CD4-positive, alpha-beta memory T cell (primary cell): ENCODE data around the gene KRT33B. TPM values are rescaled to one million over a fixed set of nuclear protein-coding genes. Genes with fewer than 3 reads are reported as not detected.
A peak's percentile ranks its signal among the peaks of the same experiment; 100 is the strongest.

Experiments used
- CTCF ChIA-PET: fragments of 350-600 bp; sonication (Branson Sonifier 250); formaldehyde crosslinking; loops from one replicate; lab custom pipeline; 2021; ENCODE audit warnings: inconsistent platforms; ENCODE audit not compliant: partially characterized antibody; lab: Charles Lee
- POLR2A ChIA-PET: fragments of 350-600 bp; sonication (Branson Sonifier 250); formaldehyde crosslinking; loops from one replicate; lab custom pipeline; 2021; ENCODE audit not compliant: partially characterized antibody; lab: Charles Lee
- DNase-seq, 5 donors: peaks; one replicate each; pipeline versions ENCODE4 v3.0.0 to v3.0.0-alpha.2; 2020 to 2022; ENCODE audit warnings: mixed read lengths in 1 of 5
- H3K27ac ChIP-seq: one replicate; pipeline ENCODE4 v1.7.0; 2013; ENCODE audit warnings: low read depth, low read length
- H3K27me3 ChIP-seq: 2 replicates; pipeline ENCODE4 v1.7.0; 2013; ENCODE audit warnings: mild to moderate bottlenecking, low read length, moderate library complexity; ENCODE audit not compliant: insufficient read depth
- H3K36me3 ChIP-seq: 2 replicates; pipeline ENCODE4 v1.7.0; 2013; ENCODE audit warnings: mild to moderate bottlenecking, low read length, moderate library complexity; ENCODE audit not compliant: insufficient read depth
- H3K4me1 ChIP-seq: 2 replicates; pipeline ENCODE4 v1.7.0; 2013; ENCODE audit warnings: mild to moderate bottlenecking, low read length, moderate library complexity; ENCODE audit not compliant: insufficient read depth
- H3K4me3 ChIP-seq, 2 donors: one replicate each; pipeline ENCODE4 v1.7.0; 2013; ENCODE audit warnings: low read length in 2 of 2, mild to moderate bottlenecking in 1 of 2
- H3K9me3 ChIP-seq, 2 donors: one replicate each; pipeline ENCODE4 v1.7.0; 2013; ENCODE audit warnings: low read length in 2 of 2, control low read depth in 1 of 2; ENCODE audit not compliant: control insufficient read depth in 1 of 2
- H3K27ac Mint-ChIP-seq, 7 donors: one replicate each; pipeline ENCODE4 v1.8.0; 2020 to 2021; ENCODE audit warnings: mixed read lengths in 7 of 7, mild to moderate bottlenecking in 6 of 7, inconsistent platforms in 3 of 7, moderate library complexity in 3 of 7
- H3K27me3 Mint-ChIP-seq, 2 donors: one replicate each; pipeline ENCODE4 v1.8.0; 2020 to 2021; ENCODE audit warnings: mixed read lengths in 2 of 2
- H3K36me3 Mint-ChIP-seq, 2 donors: one replicate each; pipeline ENCODE4 v1.8.0; 2020 to 2021; ENCODE audit warnings: mixed read lengths in 2 of 2, inconsistent platforms in 1 of 2, mild to moderate bottlenecking in 1 of 2
- H3K4me1 Mint-ChIP-seq, 4 donors: one replicate each; pipeline ENCODE4 v1.8.0; 2020 to 2021; ENCODE audit warnings: mixed read lengths in 4 of 4, mild to moderate bottlenecking in 1 of 4
- H3K4me3 Mint-ChIP-seq, 8 donors: one replicate each; pipeline ENCODE4 v1.8.0; 2020 to 2021; ENCODE audit warnings: mixed read lengths in 8 of 8, mild to moderate bottlenecking in 7 of 8, moderate library complexity in 6 of 8, inconsistent platforms in 3 of 8
- H3K9me3 Mint-ChIP-seq, 8 donors: one replicate each; pipeline ENCODE4 v1.8.0; 2020 to 2021; ENCODE audit warnings: mixed read lengths in 8 of 8, mild to moderate bottlenecking in 5 of 8, inconsistent platforms in 3 of 8, moderate library complexity in 1 of 8
- intact Hi-C: fragments of 100-400 bp; cut with micrococcal nuclease; formaldehyde crosslinking; loops from one replicate; pipeline ENCODE4 v1.15.1; 2023
- polyA plus RNA-seq, 2 donors: library from polyadenylated mRNA; unstranded; fragments of 300-500 nt; fragmentation: Illumina TruSeq; gene quantifications; one replicate each; pipeline ENCODE4 v1.2.3, GENCODE V29; 2021
- total RNA-seq, 2 experiments: library from RNA; stranded (reverse); gene quantifications; one replicate each; pipeline ENCODE4 v1.2.3, GENCODE V29; 2021

KRT33B gene
- total and polyA plus RNA-seq, 4 experiments from 2014 or later = not detected

DNA sequence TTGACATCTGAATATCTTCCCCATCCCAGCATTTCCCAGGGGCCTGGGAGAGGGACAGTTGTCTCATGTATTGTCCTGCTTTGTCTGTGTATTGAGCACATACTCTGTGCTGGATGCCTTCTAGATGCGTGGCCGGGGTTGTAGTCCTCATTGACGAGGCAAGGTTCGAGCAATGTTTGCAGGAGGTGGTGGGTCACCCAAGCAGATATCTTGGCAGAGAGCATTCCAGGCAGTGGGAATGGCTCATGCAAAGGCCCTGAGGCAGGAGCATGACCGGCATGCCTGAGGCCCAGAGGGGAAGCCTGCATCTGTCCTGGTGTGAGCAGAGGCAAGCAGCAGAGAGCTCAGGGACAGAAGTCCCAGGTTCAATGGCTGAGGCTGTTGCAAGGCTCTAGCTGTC lies 36.5 kb downstream of the KRT33B start:
- H3K36me3 Mint-ChIP-seq = no peaks in the 10 kb centered on the region
- H3K4me1 ChIP-seq = peaks cover 64% of the 10 kb centered on the region
- peaks cover 0 to 1% (median 0%) of the 10 kb centered on the region in 8 donors for H3K9me3 Mint-ChIP-seq
- DNase-seq = no peak
- peak overlapping the region in 2 of 8 donors; percentile 15 to 42 for H3K4me3 Mint-ChIP-seq
- no peak overlapping the region for H3K27ac ChIP-seq
- no peaks in the 10 kb centered on the region for H3K27me3 ChIP-seq
- H3K27me3 Mint-ChIP-seq = no peaks in the 10 kb centered on the region
- H3K4me1 Mint-ChIP-seq = peaks cover 43 to 77% (median 51%) of the 10 kb centered on the region in 4 donors
- ChIA-PET POLR2A (interaction anchor here (0.6 to 1.2 kb wide), 2 partner anchors 8 to 207 kb away, joined by 3 to 4 read pairs; no protein-coding TSS in a partner anchor), CTCF (interaction anchor here (1.6 to 4.5 kb wide), 2 partner anchors 11 to 315 kb away, joined by 4 to 26 read pairs; no protein-coding TSS in a partner anchor)
- no peaks in the 10 kb centered on the region for H3K36me3 ChIP-seq
- H3K9me3 ChIP-seq = no peaks in the 10 kb centered on the region
- H3K27ac Mint-ChIP-seq = peak overlapping the region in 5 of 7 donors; percentile 23 to 73 (median 61)
- no peak overlapping the region for H3K4me3 ChIP-seq
- intact Hi-C loops = no loop called here

DNA sequence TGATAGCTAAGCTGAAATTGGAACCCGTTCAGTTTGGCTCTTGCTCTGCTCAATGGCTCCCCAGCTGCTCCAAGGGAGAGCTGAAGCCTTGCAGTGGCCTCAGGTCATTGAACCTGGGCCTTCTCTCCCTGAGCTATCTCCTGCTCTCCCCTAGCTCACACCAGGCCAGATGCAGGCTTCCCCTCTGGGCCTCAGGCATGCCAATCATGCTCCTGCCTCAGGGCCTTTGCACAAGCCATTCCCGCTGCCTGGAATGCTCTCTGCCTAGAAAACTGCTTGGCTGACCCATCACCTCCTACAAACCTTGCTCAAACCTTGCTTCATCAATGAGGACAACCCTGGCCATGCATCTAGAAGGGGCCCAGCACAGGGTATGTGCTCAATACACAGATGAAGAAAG lies 37.4 kb downstream of the KRT33B start:
- no peak for DNase-seq
- Histone ChIP-seq H3K4me1 (peaks cover 64% of the 10 kb centered on the region), H3K27me3 (no peaks in the 10 kb centered on the region), H3K4me3 (no peak overlapping the region), H3K9me3 (no peaks in the 10 kb centered on the region), H3K36me3 (no peaks in the 10 kb centered on the region), H3K27ac (no peak overlapping the region)
- Mint-ChIP-seq H3K4me3 (peak overlapping the region in 1 of 8 donors; percentile 13), H3K36me3 (no peaks in the 10 kb centered on the region), H3K27ac (peak overlapping the region in 2 of 7 donors; percentile 31 to 68), H3K27me3 (no peaks in the 10 kb centered on the region), H3K4me1 (peaks cover 38 to 73% (median 46%) of the 10 kb centered on the region in 4 donors), H3K9me3 (peaks cover 0 to 1% (median 0%) of the 10 kb centered on the region in 8 donors)
- ChIA-PET CTCF (interaction anchor here (4.5 kb wide), 1 partner anchor 10 kb away, joined by 26 read pairs; no protein-coding TSS in a partner anchor), POLR2A (interaction anchor here (1.0 to 1.2 kb wide), 4 partner anchors 8 to 24 kb away, joined by 3 to 4 read pairs (median 4); no protein-coding TSS in a partner anchor)
- intact Hi-C loops = no loop called here

DNA sequence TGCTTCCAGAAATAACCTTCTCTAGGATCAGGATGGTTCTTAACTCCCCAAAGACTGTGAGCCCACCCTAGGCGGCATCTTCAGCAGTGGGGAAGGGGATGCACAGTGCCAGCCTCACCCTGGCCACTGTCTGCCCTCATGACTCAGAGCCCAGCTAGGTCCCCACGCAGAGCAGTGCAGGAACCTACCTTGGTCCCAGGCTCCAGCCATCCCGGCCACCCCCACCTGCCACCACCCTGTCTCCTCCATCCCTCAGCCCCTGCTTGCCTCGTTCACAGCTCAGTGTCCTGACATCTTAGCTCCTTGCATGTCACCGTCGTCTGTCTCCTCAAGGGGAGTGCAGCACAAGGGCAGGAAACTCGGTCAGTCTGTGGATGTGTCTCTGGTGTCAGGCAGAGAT lies 38.0 kb downstream of the KRT33B start:
- ChIA-PET POLR2A (interaction anchor here (1.0 to 1.2 kb wide), 3 partner anchors 8 to 23 kb away, joined by 3 to 4 read pairs (median 3); no protein-coding TSS in a partner anchor), CTCF (interaction anchor here (4.5 kb wide), 1 partner anchor 10 kb away, joined by 26 read pairs; no protein-coding TSS in a partner anchor)
- no peak overlapping the region for H3K4me3 ChIP-seq
- H3K36me3 ChIP-seq = no peaks in the 10 kb centered on the region
- Mint-ChIP-seq H3K4me1 (peaks cover 39 to 73% (median 48%) of the 10 kb centered on the region in 4 donors), H3K4me3 (no peak overlapping the region), H3K27me3 (no peaks in the 10 kb centered on the region), H3K9me3 (peaks cover 0 to 1% (median 0%) of the 10 kb centered on the region in 8 donors), H3K27ac (peak overlapping the region in 2 of 7 donors; percentile 8 to 52), H3K36me3 (no peaks in the 10 kb centered on the region)
- intact Hi-C loops = no loop called here
- no peaks in the 10 kb centered on the region for H3K27me3 ChIP-seq
- H3K4me1 ChIP-seq = peaks cover 64% of the 10 kb centered on the region
- no peak overlapping the region for H3K27ac ChIP-seq
- no peaks in the 10 kb centered on the region for H3K9me3 ChIP-seq
- DNase-seq = no peak

DNA sequence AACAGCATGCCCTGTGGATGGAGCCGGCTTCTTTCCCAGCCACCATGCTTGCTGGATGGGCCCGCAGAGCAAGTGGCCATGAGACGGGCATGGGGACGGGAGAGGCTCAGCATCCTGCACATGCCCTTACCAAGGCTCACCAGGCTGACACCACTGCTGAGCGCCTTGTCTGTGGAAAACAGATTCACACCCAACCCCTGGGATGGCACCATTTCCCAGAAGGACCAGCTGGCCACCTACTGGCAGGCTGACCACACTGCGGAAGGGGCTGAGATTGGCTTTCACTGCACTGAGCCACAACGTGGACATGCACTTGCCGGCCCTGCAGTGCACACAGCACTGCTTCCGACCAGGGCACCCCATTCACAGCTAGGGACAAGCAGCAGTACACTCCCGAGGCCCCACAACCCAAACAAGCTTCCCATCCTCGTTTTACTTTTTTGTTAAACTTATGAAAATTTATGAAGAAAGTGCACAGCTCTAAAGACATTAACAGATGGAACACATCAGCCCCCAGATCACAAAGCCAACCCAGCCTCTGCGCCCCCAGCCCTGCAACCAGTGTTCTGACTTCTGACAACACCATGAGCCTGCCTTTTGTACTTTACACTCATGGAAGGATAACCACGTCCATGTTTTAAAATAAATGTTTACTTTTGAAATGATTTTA lies 40.2 kb downstream of the KRT33B start:
- Histone ChIP-seq H3K27ac (no peak overlapping the region), H3K4me1 (peaks cover 63% of the 10 kb centered on the region), H3K4me3 (no peak overlapping the region), H3K27me3 (no peaks in the 10 kb centered on the region), H3K9me3 (no peaks in the 10 kb centered on the region), H3K36me3 (no peaks in the 10 kb centered on the region)
- ChIA-PET POLR2A (interaction anchor here (0.7 to 2.5 kb wide), 3 partner anchors 10 to 12 kb away, joined by 3 to 13 read pairs (median 7); no protein-coding TSS in a partner anchor), CTCF (interaction anchor here (1.2 to 4.5 kb wide), 3 partner anchors 7 to 220 kb away, joined by 3 to 26 read pairs (median 3); no protein-coding TSS in a partner anchor)
- DNase-seq = no peak
- Mint-ChIP-seq H3K4me1 (peaks cover 27 to 70% (median 39%) of the 10 kb centered on the region in 4 donors), H3K27me3 (no peaks in the 10 kb centered on the region), H3K36me3 (no peaks in the 10 kb centered on the region), H3K9me3 (peaks cover 0 to 1% (median 0%) of the 10 kb centered on the region in 8 donors), H3K27ac (peak overlapping the region in 1 of 7 donors; percentile 39), H3K4me3 (peak overlapping the region in 1 of 8 donors; percentile 4)
- intact Hi-C loops = no loop called here

DNA sequence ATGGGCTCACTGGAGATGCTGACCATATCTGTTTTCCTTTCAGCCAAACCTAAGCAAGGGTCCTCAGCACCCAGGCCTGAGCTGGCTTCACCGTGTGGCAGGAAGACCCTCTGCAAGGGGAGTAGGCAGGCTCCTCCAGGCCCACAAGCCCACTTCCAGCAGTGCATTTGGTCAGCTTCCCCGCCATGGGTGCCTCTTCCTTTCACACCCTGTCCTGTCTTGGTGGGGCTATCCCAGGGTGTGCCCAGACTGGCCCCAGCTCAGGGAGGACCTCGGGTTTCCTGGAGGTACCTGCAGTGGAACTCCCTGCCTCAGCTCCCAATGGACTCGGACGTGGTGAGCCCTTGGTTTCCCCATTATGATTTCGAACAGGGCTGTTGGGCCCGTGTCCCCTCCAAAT lies 41.4 kb downstream of the KRT33B start:
- Mint-ChIP-seq H3K4me1 (peaks cover 24 to 70% (median 39%) of the 10 kb centered on the region in 4 donors), H3K36me3 (no peaks in the 10 kb centered on the region), H3K27me3 (no peaks in the 10 kb centered on the region), H3K4me3 (no peak overlapping the region), H3K9me3 (no peaks in the 10 kb centered on the region), H3K27ac (peak overlapping the region in 3 of 7 donors; percentile 27 to 80 (median 29))
- Histone ChIP-seq H3K9me3 (no peaks in the 10 kb centered on the region), H3K27ac (no peak overlapping the region), H3K27me3 (no peaks in the 10 kb centered on the region), H3K36me3 (no peaks in the 10 kb centered on the region), H3K4me1 (peaks cover 61% of the 10 kb centered on the region), H3K4me3 (no peak overlapping the region)
- intact Hi-C loops = no loop called here
- ChIA-PET POLR2A (interaction anchor here (1.6 to 2.5 kb wide), 3 partner anchors 11 to 20 kb away, joined by 6 to 13 read pairs (median 7); no protein-coding TSS in a partner anchor), CTCF (no interaction called here)
- no peak for DNase-seq

DNA sequence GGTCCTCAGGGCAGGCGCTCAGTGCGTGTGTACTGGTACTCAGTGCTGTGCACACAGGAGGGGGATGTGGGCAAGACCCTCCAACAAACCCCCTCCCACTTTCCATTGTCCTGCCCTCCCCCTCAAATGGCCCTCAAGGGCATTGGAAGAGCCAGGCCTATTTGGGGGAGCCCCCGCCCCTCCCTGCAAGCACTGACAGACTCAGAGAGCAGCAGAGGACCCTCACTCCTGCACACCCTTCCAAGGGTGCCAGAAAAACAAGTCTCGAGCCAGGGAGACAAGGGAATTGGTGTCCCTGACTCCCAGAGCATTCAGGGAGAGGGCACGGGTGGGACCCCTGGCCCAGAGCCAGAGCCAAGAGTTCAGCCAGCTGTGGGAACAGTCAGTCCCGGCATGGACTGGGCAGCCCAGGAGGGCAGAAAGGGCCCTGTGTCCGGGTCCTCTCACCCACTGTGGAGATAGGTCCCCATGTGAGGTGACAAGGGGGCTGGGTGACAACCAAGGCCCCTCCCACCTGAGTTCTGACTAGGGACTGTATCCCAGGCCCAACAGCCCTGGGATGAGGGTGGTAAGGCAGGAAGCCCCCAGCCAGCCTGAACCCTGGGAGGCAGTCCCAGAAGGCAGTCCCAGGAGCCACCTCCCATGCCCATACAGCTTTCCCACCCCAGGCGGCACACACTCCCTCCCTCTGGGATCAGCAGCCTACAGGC lies 42.0 kb downstream of the KRT33B start:
- POLR2A ChIA-PET = interaction anchor here (1.6 to 2.5 kb wide), 3 partner anchors 12 to 19 kb away, joined by 6 to 13 read pairs (median 7); no protein-coding TSS in a partner anchor
- H3K4me1 Mint-ChIP-seq = peaks cover 26 to 72% (median 42%) of the 10 kb centered on the region in 4 donors
- no peaks in the 10 kb centered on the region for H3K36me3 ChIP-seq
- no peaks in the 10 kb centered on the region for H3K36me3 Mint-ChIP-seq
- H3K4me3 Mint-ChIP-seq = peak overlapping the region in 2 of 8 donors; percentile 53 to 70
- H3K27me3 ChIP-seq = no peaks in the 10 kb centered on the region
- no peak for DNase-seq
- no peaks in the 10 kb centered on the region for H3K27me3 Mint-ChIP-seq
- peaks cover 68% of the 10 kb centered on the region for H3K4me1 ChIP-seq
- intact Hi-C loops = no loop called here
- CTCF ChIA-PET = no interaction called here
- no peak overlapping the region for H3K27ac ChIP-seq
- peak overlapping the region in 5 of 7 donors; percentile 51 to 88 (median 84) for H3K27ac Mint-ChIP-seq
- H3K9me3 ChIP-seq = no peaks in the 10 kb centered on the region
- no peak overlapping the region for H3K4me3 ChIP-seq
- H3K9me3 Mint-ChIP-seq = no peaks in the 10 kb centered on the region
